ENCODE measurements around the gene TNS1. TPM values are rescaled to one million over a fixed set of nuclear protein-coding genes. Genes with fewer than 3 reads are reported as not detected.
A peak's percentile ranks its signal among the peaks of the same experiment; 100 is the strongest.

The TNS1 gene
- total RNA-seq, 1 experiment from 2014 or later: 0.74 TPM

DNA sequence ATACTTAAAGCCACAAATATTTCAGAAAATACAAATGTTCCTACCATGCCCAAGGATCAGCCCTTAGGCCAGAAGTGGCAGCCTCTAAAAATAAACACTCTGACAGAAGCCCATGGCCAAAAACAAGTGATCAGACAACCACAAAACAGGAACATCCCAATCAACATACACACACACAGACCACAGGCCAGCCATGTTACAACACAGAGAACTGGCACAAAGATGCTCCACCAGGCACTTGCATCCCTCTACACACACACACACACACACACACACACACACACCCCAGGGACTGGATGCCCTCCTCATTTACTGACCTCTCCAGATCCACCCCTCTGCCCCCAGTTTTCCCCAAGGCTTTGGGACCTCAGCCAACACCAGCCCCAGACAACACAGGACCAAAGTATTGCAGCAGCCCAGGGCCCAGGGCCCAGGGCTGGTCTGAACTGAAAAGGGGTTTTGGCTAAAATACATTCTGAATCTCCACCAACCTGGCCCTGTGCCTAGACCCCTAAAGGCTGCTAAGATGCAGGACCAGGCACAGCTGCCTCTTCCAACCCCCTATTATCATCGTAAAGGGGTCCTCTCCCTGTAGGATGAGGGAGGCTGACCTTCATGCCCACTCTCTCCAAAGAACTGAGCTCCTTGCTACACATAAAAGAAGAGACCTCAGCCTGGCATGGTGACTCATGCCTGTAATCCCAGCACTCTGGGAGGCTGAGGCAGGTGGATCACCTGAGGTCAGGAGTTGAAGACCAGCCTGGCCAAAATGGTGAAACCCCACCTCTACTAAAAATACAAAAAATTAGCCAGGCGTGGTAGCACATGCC is 151.4 kb downstream of the TNS1 start:
- DNase-seq (ENCODE audit: low spot score): peak; percentile 78

DNA sequence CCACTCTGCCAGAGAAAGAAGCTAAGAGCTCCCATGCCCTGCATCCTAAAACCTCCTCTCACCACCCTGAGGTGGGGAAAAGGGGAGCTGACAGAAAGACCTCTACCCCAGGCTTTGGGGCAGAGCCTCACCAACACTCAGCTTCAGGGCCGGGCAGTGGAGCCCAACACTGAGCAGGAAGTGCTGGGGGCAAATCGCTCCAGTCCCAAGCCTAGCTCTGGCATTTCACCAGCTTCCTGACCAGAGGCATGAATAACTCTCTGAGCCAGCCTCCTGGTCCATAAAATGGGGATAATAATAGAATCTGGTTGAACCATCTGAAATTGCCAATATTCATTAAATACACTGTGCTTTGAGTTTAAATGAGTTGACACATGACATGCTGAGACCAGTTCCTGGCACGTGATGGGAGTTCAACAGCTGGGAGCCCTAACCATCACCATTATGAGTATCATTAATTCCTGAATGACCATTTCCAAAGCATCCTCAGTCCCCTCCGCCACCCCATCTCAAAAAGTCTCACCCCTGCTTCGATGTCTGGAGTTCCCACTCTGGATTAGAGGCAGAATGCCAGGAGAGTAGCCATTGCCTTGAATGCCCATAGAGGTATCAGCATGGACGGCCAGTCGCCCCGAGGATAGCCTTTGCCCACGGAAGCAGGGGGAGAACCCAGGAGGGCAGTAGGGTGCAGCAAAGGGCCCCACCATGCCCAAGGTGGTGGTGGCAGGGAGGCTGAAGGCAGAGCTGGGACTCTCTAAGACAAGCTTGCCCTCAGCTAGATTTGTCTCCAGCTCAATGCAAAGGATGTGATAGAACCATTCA is 153.4 kb downstream of the TNS1 start:
- no peak for DNase-seq (ENCODE audit: low spot score)

DNA sequence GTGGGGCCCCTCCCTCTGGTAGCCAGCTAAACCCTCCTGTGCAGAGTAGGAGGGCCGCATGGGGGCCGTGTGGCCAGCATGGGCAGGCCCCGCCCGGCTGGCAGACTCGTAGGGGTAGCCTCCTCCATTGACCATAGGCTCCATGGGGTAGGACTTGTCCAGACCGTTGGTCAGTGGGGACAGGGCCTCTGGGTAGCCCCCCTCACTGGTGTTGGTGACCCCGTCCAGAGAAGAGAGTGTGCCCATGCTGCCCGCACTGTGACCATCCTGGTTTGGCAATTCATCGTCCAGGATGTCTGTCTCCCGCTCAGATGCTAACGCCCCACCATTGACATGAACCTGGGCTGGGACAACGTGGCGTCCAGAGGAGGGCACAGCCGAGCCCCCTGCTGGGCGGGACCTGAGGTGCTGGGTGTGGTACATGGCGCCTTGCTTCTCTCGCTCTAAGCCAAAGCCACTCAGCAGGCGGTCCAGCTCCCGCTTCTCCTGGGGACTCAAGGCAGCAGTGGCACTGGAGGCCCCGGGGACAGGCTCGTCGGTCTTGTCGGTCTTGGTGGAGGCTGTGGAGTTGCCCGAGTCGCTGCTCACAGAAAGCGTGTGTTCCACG is 154.3 kb downstream of the TNS1 start:
- DNase-seq (ENCODE audit: low spot score): no peak

DNA sequence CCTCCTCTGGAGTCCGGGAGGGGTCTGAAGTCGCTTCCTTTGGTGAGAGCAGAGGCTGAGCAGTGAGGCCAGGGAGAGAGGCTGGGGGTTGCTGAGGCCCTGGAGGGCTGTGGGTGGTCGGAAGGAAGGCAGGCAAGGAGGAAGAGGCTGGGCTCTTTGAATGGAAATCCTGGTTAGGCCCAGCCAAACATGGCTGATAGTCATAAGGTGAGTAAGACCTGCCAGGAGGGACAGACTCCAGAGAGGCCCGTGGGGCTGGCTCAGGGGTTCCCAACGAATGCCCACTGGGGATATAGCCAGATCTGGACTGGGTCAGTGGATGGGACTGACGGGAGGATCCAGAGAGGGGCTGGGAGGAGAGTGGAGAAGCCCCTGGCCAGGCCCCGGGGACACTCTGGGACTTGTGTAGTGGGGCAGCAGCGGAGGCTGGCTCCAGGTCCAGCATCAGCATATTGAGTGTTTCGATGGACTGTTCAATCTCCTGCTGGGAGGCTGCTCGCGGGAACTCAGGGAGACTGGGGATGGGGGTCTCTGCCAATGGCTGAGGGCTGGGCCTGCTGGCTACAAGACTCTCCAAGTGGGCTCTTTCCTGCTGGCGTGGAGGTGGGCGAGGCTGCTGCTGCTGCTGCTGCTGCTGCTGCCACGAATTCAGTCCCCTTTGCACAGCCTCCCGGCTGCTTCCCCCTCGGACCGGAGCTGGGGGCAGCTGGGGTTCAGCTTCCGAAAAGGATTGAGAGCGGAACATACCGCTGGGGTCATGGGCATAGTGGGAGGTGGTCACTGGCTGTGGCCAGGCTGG is 155.0 kb downstream of the TNS1 start:
- DNase-seq (ENCODE audit: low spot score): no peak

DNA sequence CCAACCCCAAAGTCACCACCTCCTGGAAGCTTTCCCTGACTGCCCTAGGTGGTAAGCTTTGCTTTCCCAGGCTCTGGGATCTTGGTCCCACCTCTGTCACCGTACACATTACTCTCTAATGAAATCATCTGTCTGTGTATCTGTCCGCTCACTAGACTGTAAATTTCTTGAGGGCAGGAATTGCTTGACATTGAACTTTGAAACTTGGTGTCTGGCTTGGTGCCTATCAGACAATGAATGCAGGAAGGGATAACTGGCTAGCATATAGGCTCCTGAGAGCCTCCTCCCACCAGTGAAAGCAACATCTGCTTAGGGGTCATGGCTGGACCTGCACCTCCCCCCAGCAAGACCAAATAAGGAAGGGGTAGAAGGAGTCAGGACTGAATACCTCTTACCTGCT is 155.7 kb downstream of the TNS1 start:
- no peak for DNase-seq (ENCODE audit: low spot score)

DNA sequence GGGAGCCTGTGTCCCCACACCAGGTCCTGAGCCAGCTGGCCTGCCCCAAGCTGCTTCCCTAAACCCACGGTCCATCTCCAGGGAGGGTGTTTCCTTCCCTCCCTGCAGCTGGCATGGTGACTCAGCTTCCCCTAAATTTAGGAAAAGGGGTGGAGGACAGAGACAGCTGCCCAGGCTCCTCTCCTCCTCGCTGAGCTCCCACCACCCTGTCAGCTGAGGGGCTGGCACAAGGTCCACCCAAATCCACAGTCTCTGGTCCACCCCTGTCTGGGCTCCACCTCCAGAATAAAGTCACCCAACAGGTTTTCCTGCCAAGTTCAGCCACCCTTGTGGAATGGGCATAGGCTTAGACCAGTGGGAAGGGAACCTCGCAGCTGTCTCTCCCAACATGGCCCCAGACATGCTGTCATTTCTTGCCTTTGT is 156.5 kb downstream of the TNS1 start:
- no peak for DNase-seq (ENCODE audit: low spot score)

DNA sequence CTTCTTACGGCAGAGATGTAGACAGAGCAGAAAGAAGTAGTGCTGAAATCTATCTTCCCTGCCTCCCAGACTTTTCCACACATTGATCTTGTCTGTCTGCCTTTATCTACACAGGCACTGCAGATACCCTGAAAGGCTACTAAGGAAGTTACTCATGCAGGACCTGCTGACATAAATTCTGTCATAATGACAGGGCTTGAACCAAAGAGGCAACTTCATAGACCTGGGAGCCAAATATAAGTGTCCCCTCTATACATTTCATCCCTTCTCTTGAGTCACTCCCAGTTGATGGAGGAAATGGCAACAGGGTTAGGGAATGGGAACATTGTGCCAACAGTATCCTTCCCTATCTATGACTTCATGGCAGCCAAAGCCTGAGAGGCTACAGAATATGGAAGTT is 157.5 kb downstream of the TNS1 start:
- no peak for DNase-seq (ENCODE audit: low spot score)

DNA sequence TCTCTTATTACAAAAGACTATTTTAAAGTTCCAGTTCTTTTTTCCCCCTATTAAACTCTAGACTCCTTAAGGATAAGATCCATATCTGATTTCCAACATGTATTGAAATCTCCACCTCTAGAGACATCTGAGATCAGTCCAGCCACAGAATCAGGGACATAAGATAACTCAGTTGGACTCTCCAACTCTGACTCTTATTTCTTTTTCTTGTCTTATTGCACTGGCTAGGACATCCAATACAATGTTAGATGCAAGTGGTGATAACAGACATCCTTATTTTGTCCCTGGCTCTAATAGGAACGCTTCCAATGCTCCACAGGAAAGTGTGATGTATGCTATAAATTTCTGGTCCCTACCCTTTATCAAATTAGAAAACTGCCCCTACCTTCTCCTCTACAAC is 158.1 kb downstream of the TNS1 start:
- DNase-seq (ENCODE audit: low spot score): no peak

DNA sequence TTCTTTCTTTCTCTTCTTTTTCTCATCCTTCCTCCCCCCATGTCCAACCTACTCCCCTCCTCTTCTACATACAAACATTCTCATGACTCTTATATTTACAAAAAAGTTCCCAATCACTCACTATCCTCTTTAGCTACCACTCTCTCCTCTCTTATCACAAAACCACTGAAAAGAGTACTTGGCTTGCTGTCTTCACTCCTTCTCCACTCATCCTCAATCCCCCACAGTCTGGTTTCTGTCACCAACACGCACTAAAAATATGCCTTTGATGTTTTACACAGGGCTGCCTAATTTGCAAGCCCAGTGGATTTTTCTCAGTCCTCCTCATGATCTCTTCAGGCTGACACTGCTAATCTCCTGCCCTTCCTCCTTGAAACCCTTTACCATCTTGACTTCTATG is 159.5 kb downstream of the TNS1 start:
- DNase-seq (ENCODE audit: low spot score): no peak

DNA sequence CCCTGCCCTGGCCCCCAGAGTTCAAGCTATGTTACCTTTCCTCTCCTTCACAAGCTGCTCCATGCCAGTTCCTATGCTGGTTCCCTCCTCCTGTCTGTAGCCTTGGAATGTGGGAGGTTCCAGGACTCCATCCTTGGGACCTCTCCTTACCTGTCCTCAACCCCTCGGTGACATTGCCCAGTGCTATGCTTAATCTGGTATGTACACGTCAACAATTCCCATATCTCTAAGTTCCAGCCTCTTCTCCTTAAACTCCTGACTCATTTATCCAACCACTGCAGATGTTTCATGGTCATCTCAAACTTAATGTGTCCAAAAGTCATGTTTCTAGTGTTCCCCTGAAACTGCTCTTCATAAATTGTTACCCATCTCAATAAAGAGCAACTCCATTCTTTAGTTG is 160.8 kb downstream of the TNS1 start:
- no peak for DNase-seq (ENCODE audit: low spot score)

DNA sequence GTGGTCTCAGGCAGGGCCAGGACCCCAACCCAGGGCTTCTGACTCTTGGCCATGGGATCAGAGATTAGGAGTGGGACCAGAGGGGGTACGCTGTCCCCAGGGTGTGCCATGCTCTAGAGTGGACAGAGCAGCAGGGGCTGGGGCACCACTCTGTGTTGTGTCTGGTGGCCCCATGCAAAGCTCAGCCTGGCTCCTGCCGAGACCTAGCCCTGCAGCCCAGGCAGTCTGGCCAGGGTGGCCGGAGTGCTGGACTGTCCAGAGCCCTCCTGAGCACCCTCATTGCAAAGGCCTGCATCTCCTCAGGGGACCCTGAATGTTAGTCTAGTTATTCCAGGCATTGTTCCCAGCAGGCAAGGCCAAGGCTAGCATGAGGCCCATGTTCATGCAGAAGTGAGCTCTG is 162.3 kb downstream of the TNS1 start:
- no peak for DNase-seq (ENCODE audit: low spot score)

DNA sequence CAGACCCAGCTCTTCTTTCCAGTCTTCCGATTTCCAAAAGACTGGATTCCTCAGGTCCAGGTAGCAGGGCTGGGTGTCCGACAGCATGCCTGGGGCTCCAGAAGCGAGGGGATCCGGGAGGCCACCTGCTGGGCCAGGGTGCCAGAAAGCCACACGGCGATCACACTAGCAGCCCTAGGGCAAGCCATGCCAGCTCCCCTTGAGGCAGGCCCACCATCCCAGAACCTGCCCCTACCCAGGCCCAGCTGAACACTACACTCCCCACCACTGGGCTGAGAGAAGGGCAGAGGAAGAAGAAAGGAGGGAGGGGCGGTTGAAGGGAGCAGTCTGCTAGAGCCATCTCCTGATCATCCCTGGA is 163.1 kb downstream of the TNS1 start:
- DNase-seq (ENCODE audit: low spot score): no peak

DNA sequence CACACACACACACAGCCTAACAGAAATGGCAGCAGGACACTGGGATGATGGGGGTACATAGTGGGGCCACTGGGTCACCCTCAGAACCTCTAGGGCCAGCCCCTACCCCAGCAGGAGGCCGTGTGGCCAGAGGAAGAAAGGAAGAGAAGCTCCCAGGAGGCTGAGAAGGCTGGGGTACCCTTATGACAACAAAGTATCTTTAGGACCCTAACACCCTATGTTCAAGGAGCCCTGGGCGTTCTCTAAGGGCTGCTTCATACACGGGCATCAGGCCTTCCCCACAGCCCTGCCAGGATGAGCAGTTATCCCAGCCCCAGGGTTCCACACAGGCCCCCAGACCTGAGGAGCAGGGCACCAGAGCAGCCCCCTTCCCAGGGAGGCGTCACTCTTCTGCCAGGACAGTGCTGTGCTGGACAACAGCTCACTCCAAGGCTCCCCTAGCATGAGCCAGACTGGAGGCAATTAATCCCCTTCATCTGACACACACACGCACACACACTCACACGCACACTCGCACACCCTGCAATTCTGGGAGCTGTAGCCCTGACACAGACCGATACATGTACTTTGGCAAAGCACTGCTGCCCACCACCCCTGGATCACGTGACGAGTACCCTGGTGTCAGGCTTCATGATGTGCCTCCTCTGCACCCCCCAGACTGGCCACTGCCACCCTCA is 163.6 kb downstream of the TNS1 start:
- no peak for DNase-seq (ENCODE audit: low spot score)

DNA sequence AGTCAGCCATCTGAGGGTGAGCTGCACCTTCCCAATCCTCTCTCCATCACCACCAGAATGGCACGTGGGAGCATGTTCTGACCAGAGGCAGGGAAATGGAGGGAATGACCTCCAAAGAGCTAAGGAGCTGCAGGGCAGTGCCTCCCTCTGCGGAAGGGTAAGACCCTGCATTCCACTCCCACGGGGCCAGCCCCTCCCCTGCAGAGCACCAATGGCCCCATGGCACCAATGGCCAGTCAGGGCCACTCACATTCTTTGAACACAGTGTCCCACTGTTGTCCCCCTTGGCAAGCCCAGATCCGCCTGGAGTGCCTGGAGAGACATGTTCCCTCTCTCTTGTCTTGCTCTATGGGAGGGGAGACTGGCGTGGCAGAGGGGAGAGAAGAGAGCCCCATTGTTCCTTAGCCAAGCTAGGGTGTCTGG is 164.4 kb downstream of the TNS1 start:
- DNase-seq (ENCODE audit: low spot score): no peak

DNA sequence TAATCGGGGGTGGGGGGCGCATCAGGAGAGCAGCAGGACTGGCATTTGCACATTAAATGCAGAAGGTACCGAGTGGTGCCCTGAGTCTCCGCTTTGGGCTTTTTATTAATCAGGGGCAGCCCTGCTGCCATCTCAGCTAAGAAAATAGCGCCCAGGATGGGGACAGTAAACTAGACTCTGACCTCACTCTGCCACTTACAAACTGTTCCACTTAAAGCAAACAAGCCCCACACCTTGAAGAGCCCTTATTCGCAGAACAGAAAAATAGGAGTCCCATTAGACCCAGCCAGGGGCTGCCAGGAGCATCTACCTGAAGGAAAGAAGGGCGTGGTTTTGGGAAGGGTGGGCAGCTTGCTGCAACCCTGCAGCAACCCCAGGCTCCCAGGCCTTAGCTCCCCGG is 165.3 kb downstream of the TNS1 start:
- DNase-seq (ENCODE audit: low spot score): no peak

DNA sequence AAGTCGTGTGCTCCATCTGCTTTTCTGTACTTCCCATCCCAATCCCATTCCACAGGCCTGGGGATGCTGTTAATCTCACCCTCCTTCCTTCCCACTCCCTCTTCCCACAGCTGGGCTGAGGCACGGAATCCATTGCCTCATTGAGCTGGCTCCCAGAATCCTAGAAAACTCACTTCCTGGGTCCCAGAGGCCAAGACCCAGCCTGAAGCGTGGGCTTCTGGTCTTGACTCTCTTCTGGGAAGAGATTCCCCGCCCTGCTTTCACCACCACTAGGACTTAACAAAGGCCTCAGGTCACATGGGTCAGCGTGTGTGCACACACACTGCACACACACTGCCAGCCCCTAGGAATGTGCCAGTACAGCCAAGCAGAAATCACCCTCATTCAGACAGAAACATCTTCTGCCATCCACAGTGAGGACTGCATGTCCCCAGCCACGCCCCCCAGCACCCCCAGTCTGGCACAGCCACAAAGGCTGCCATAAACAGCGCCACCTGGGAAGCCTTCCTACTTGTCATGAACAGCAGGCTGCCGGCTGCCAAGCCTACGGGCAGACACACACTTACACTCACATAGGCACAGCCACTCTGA is 165.8 kb downstream of the TNS1 start:
- peak; percentile 40 for DNase-seq (ENCODE audit: low spot score)

DNA sequence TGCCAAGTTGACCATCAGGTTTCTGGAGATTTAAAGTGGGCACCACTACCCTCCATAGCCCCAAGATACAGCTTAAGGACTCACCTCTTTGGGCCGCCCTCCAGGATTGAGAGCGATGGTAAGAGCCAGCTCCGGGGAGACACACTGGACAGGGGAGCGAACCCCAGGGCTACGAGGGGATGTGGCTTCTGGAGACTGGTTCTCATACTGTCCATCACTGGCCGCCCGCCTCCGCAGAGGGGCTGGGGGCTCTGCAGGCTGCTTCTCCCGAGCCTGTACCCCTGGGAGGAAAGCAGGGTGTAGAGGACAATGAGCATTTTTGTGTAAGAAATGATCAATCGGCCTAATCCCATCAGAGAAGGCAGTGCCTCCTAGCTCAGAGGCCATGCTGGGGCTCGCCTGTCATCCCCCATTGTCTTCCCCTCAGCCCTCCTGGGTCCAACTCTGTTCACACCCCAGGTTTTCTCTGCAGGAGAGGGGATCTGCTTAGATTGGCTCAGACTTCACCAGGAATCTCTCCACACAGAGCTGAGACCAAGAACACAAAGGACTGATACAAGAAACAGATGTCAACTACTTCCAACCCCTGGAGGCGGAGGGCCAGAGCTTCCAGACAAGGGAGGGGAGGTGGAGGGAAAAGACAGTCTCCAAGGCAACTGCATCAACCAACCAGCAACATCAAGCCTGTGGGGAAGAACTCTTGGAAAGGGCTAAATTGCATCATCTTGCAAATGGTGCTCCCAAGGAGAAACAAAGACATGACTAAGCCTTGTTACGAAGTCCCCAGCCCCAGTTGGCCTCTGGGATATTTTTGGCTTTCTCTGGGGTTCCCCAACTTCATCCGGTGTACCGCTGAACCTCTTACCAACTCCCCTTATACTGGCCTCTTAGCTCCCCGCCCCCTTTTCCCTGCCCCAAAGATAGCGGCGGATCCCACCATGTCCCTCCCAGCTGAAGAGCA is 166.6 kb downstream of the TNS1 start:
- DNase-seq (ENCODE audit: low spot score): peak; percentile 43

DNA sequence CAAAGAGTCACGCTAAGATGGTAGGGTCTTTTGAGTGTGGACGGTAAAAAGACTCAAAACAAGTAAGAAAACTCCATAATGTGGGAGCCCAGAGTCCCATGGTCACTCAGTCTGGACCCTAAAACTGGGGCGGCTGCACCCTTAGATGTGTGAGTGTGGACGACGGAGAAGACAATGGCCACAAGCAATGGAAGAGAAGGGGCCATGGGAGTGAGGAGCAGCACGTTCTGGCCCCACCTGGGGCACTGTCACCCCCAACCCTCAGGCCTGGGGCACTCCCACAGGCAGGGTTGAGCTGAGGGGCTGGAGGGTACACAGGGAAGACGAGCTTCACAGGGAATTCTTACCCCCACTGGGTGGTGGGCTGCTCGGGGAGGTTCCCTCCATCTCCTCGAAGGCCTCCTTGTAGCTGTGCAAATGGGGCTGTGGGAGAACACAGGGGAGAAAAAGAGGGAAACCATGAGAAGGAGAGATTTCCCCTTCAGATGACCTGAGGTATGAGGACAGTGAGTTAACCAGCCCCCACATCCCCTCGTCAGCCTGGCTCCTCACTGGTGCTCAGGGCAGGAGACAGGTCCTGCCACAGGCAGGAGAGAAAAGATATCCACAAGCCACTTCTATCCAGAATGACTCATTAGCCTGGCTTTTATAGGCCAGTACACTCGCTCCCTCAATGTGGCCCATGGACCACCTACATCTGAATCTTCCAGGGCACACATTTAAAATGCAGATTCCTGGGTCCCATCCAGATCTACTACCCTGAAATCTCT is 167.9 kb downstream of the TNS1 start:
- DNase-seq (ENCODE audit: low spot score): no peak

DNA sequence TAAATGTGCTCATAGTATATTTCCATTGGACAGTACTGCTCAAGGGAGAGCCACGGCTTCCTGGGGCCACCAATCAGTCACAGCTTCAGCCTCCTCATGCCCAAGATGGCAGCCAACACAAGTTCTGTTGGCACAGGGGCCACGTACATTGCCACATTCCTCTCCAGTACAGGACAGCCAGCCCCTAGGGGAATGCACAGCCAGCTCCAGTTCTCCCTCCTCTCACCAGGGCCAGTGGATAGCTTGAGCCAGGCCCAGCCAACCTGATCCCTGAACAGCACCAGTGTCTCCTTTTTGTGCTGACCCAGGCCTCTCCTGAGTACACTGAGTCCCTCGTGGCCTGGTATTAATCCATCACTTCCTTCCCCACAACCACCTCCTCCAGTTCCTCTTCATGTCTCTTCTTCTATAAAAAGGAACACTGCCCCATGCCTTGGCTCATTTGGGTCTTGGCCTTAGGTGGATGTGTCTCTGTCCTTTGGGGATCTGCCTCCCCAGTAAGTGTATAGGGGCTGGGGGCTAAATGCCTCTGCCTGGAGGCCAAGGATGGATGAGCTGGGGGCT is 168.7 kb downstream of the TNS1 start:
- no peak for DNase-seq (ENCODE audit: low spot score)

Data from H4 (cell line).